ENCODE data around the gene COLEC11.
"Not testable (repeated sequence)": the region's sequence is repeated elsewhere in the genome, so short reads cannot be mapped to it uniquely, and the experiment has no call there.

COLEC11 gene

GRCh38 chr2:3594493-3595281, at the start of gene COLEC11:
TSS of gene COLEC11 (plus strand) at chr2:3595112. CDS start at chr2:3604341, 9,229 bp downstream.
- no peak for DNase-seq

GRCh38 chr2:3545788-3546478, 49.0 kb upstream of the COLEC11 start:
- no peak for DNase-seq

GRCh38 chr2:3547915-3548314, 47.0 kb upstream of the COLEC11 start:
- no peak for DNase-seq

- DNase-seq: no peak
These were observed 41.0 kb upstream of the COLEC11 start for GRCh38 chr2:3553946-3554345.

GRCh38 chr2:3557639-3558204, 37.2 kb upstream of the COLEC11 start:
- no peak for DNase-seq

- peak; percentile 97 for DNase-seq
These were observed 36.5 kb upstream of the COLEC11 start, which contains the start of gene RNASEH1 for GRCh38 chr2:3558205-3559014. TSS of gene RNASEH1 (minus strand) at chr2:3558333. CDS start at chr2:3558260, 73 bp downstream.

- no peak for DNase-seq
These were observed 31.4 kb upstream of the COLEC11 start for GRCh38 chr2:3563521-3563976.

GRCh38 chr2:3565117-3565516, 29.8 kb upstream of the COLEC11 start:
- DNase-seq: no peak

GRCh38 chr2:3566806-3567205, 28.1 kb upstream of the COLEC11 start:
- DNase-seq: no peak

- DNase-seq: not testable (repeated sequence)
These were observed 25.3 kb upstream of the COLEC11 start for GRCh38 chr2:3569656-3570055.

GRCh38 chr2:3571284-3571683, 23.6 kb upstream of the COLEC11 start:
- DNase-seq: no peak

GRCh38 chr2:3572620-3573019, 22.3 kb upstream of the COLEC11 start:
- no peak for DNase-seq

- DNase-seq: no peak
These were observed 20.8 kb upstream of the COLEC11 start for GRCh38 chr2:3574155-3574554.

GRCh38 chr2:3575534-3576262, 19.2 kb upstream of the COLEC11 start:
- no peak for DNase-seq

- not testable (repeated sequence) for DNase-seq
These were observed 18.7 kb upstream of the COLEC11 start for GRCh38 chr2:3576263-3576630.

GRCh38 chr2:3578987-3579386, 15.9 kb upstream of the COLEC11 start:
- no peak for DNase-seq

- no peak for DNase-seq
These were observed 14.5 kb upstream of the COLEC11 start for GRCh38 chr2:3580449-3580848.

GRCh38 chr2:3581367-3582262, 13.3 kb upstream of the COLEC11 start:
- no peak for DNase-seq

GRCh38 chr2:3584076-3584475, 10.8 kb upstream of the COLEC11 start:
- DNase-seq: no peak

GRCh38 chr2:3584608-3585260, 10.2 kb upstream of the COLEC11 start:
- no peak for DNase-seq

Data from GDM1 (cell line).